H1 (cell line): ENCODE results near the gene RSAD1. TPM values are rescaled to one million over a fixed set of nuclear protein-coding genes. Genes with fewer than 3 reads are reported as not detected.
A peak's percentile ranks its signal among the peaks of the same experiment; 100 is the strongest.

Source experiments
- CTCF ChIA-PET: fragments of 300-600 bp; sonication (Branson Sonifier 250); formaldehyde crosslinking; loops from one replicate; lab custom pipeline; 2021; ENCODE audit not compliant: partially characterized antibody; lab: Charles Lee
- POLR2A ChIA-PET: fragments of 300-600 bp; sonication (Branson Sonifier 250); formaldehyde crosslinking; loops from one replicate; lab custom pipeline; 2021; ENCODE audit warnings: inconsistent platforms; ENCODE audit not compliant: partially characterized antibody; lab: Charles Lee
- DNase-seq, 2 experiments: peaks; one replicate each; pipeline versions ENCODE4 v3.0.0 to v3.0.0-alpha.2; 2010 to 2022; ENCODE audit warnings: low spot score in 2 of 2, low read depth in 1 of 2, mixed read lengths in 1 of 2
- FAIRE-seq: peaks from 2 replicates; lab custom pipeline; 2011; peaks lifted over from hg19 to GRCh38; lab: Jason Lieb, UNC
- H2AFZ ChIP-seq: 2 replicates; pipeline ENCODE4 v1.8.1; 2012; ENCODE audit warnings: low read length, inconsistent platforms
- H2AK5ac ChIP-seq: 2 replicates; pipeline ENCODE4 v1.6.1; 2013; ENCODE audit warnings: low read depth, low read length
- H2BK120ac ChIP-seq: replicated peaks from 2 replicates; pipeline ENCODE3; 2013; ENCODE audit warnings: low read depth, low read length, inconsistent platforms
- H2BK12ac ChIP-seq: 2 replicates; pipeline ENCODE4 v1.6.1; 2013; ENCODE audit warnings: low read depth, low read length
- H2BK15ac ChIP-seq: 2 replicates; pipeline ENCODE4 v1.6.1; 2013; ENCODE audit warnings: low read length
- H2BK20ac ChIP-seq: 2 replicates; pipeline ENCODE4 v1.6.1; 2013; ENCODE audit warnings: low read length
- H2BK5ac ChIP-seq: 2 replicates; pipeline ENCODE4 v1.6.1; 2013; ENCODE audit warnings: low read depth, low read length
- H3K14ac ChIP-seq: 2 replicates; pipeline ENCODE4 v1.6.1; 2013; ENCODE audit warnings: inconsistent platforms; ENCODE audit not compliant: insufficient read length
- H3K18ac ChIP-seq: 2 replicates; pipeline ENCODE4 v1.6.1; 2013; ENCODE audit warnings: low read length; ENCODE audit errors: extremely low read depth
- H3K23ac ChIP-seq: 2 replicates; pipeline ENCODE4 v1.6.1; 2013; ENCODE audit warnings: inconsistent platforms; ENCODE audit not compliant: insufficient read length
- H3K23me2 ChIP-seq: 2 replicates; pipeline ENCODE4 v1.6.1; 2013; ENCODE audit warnings: low read depth, low read length
- H3K27ac ChIP-seq: 2 replicates; pipeline ENCODE4 v1.6.1; 2011; ENCODE audit warnings: low read depth, low read length, inconsistent platforms
- H3K27me3 ChIP-seq, 4 experiments: replicated peaks in 1 of 4; 1 replicate in 1 of 4; 2 replicates in 3 of 4; pipeline versions ENCODE4 v1.6.1 to v1.8.1; 2011 to 2013; ENCODE audit warnings: low read length in 3 of 4, mild to moderate bottlenecking in 3 of 4, inconsistent platforms in 2 of 4, mixed read lengths in 2 of 4, moderate library complexity in 1 of 4; ENCODE audit not compliant: control insufficient read depth in 3 of 4, insufficient read depth in 3 of 4; ENCODE audit errors: extremely low read depth in 1 of 4
- H3K36me3 ChIP-seq, 4 experiments: 2 replicates each; pipeline versions ENCODE4 v1.6.1 to v1.8.1; 2011 to 2013; ENCODE audit warnings: mild to moderate bottlenecking in 4 of 4, low read length in 3 of 4, moderate library complexity in 2 of 4, control low read depth in 1 of 4, inconsistent platforms in 1 of 4; ENCODE audit not compliant: insufficient read depth in 4 of 4, control insufficient read depth in 2 of 4
- H3K4ac ChIP-seq: replicated peaks from 2 replicates; pipeline ENCODE3; 2013; ENCODE audit warnings: low read length, low read depth, mixed read lengths, inconsistent platforms; ENCODE audit not compliant: insufficient read length
- H3K4me1 ChIP-seq, 4 experiments: replicated peaks in 1 of 4; 1 replicate in 1 of 4; 2 replicates in 3 of 4; pipeline versions ENCODE4 v1.6.1 to v1.8.1; 2011 to 2013; ENCODE audit warnings: low read length in 3 of 4, inconsistent platforms in 2 of 4, mixed read lengths in 1 of 4; ENCODE audit not compliant: insufficient read depth in 4 of 4, control insufficient read depth in 3 of 4
- H3K4me2 ChIP-seq, 2 experiments: 2 replicates each; pipeline versions ENCODE4 v1.6.1 to v1.8.1; 2011 to 2013; ENCODE audit warnings: low read depth in 2 of 2, low read length in 2 of 2, control low read depth in 1 of 2, inconsistent platforms in 1 of 2, mild to moderate bottlenecking in 1 of 2; ENCODE audit not compliant: insufficient read depth in 1 of 2
- H3K4me3 ChIP-seq, 4 experiments: fragments of 200-600, 300-600 bp in 1 of 4; sonication (generic), shearing (Covaris generic), sonication (Bioruptor Twin) in 1 of 4; 2 replicates each; pipeline versions ENCODE4 v1.5.1 to v1.8.1; 2011 to 2016; ENCODE audit warnings: low read length in 4 of 4, low read depth in 3 of 4, control low read depth in 2 of 4, inconsistent platforms in 2 of 4, mild to moderate bottlenecking in 2 of 4, mixed read lengths in 1 of 4, moderate library complexity in 1 of 4; ENCODE audit not compliant: insufficient read depth in 2 of 4; ENCODE audit errors: extremely low read depth in 1 of 4
- H3K56ac ChIP-seq: replicated peaks from 2 replicates; pipeline ENCODE3; 2013; ENCODE audit warnings: low read depth, mild to moderate bottlenecking, mixed read lengths, low read length, inconsistent platforms; ENCODE audit not compliant: insufficient read length
- H3K79me1 ChIP-seq: 2 replicates; pipeline ENCODE4 v1.6.1; 2013; ENCODE audit warnings: low read depth, low read length, control low read depth
- H3K79me2 ChIP-seq, 2 experiments: 2 replicates each; pipeline versions ENCODE4 v1.6.1 to v1.8.1; 2012 to 2013; ENCODE audit warnings: low read length in 2 of 2, mild to moderate bottlenecking in 2 of 2, inconsistent platforms in 1 of 2; ENCODE audit not compliant: insufficient read depth in 2 of 2, control insufficient read depth in 1 of 2
- H3K9ac ChIP-seq, 4 experiments: replicated peaks in 1 of 4; 1 replicate in 1 of 4; 2 replicates in 3 of 4; pipeline versions ENCODE4 v1.6.1 to v1.8.1; 2011 to 2013; ENCODE audit warnings: low read depth in 3 of 4, low read length in 3 of 4, control low read depth in 2 of 4, mild to moderate bottlenecking in 2 of 4, moderate library complexity in 2 of 4, inconsistent platforms in 1 of 4; ENCODE audit errors: extremely low read depth in 1 of 4
- H3K9me3 ChIP-seq, 2 experiments: 2 replicates each; pipeline versions ENCODE4 v1.6.1 to v1.8.1; 2012 to 2013; ENCODE audit warnings: mild to moderate bottlenecking in 2 of 2, moderate library complexity in 2 of 2, control low read depth in 1 of 2, inconsistent platforms in 1 of 2, low read depth in 1 of 2, low read length in 1 of 2, mixed read lengths in 1 of 2; ENCODE audit not compliant: insufficient read depth in 2 of 2
- H4K20me1 ChIP-seq, 2 experiments: replicated peaks in 1 of 2; 2 replicates each; pipeline versions ENCODE3 to v1.8.1; 2011 to 2013; ENCODE audit warnings: inconsistent platforms in 2 of 2, low read length in 2 of 2, mild to moderate bottlenecking in 1 of 2; ENCODE audit not compliant: insufficient read depth in 2 of 2, control insufficient read depth in 1 of 2
- H4K5ac ChIP-seq: 2 replicates; pipeline ENCODE4 v1.6.1; 2013; ENCODE audit warnings: low read length, low read depth, mixed read lengths, inconsistent platforms; ENCODE audit not compliant: insufficient read length
- H4K8ac ChIP-seq: 2 replicates; pipeline ENCODE4 v1.8.0; 2013; ENCODE audit warnings: mild to moderate bottlenecking, moderate library complexity, low read length, inconsistent platforms; ENCODE audit not compliant: insufficient read depth; ENCODE audit errors: extremely low read depth
- H4K91ac ChIP-seq: replicated peaks from 2 replicates; pipeline ENCODE3; 2013; ENCODE audit warnings: low read length, mixed read lengths, inconsistent platforms; ENCODE audit not compliant: insufficient read length
- ASH2L ChIP-seq: fragments of 200-600, 300-600 bp; sonication (generic); IDR thresholded peaks from one replicate; pipeline ENCODE4 v1.7.1; 2017; ENCODE audit warnings: low read length
- CTBP2 ChIP-seq: IDR thresholded peaks from 2 replicates; pipeline ENCODE4 v1.7.0; 2011; ENCODE audit warnings: borderline replicate concordance, mild to moderate bottlenecking, moderate library complexity, mixed read lengths, low read length; ENCODE audit not compliant: insufficient read depth, insufficient read length
- KDM1A ChIP-seq: fragments of 200-600, 300-600 bp; sonication (generic); IDR thresholded peaks from 2 replicates; pipeline ENCODE4 v1.7.1; 2016; ENCODE audit warnings: mild to moderate bottlenecking, low read length, borderline replicate concordance
- KDM5A ChIP-seq: fragments of 200-600 bp; IDR thresholded peaks from 2 replicates; pipeline ENCODE4 v1.7.1; 2012; ENCODE audit warnings: mild to moderate bottlenecking, low read length, inconsistent platforms, mixed read lengths
- MAX ChIP-seq: IDR thresholded peaks from 2 replicates; pipeline ENCODE4 v1.6.1; 2012; ENCODE audit warnings: inconsistent platforms
- NANOG ChIP-seq: IDR thresholded peaks from 2 replicates; pipeline ENCODE4 v1.6.1; 2011; ENCODE audit warnings: low read length, low read depth, mild to moderate bottlenecking, inconsistent platforms; ENCODE audit not compliant: insufficient read depth, poor library complexity, severe bottlenecking
- POLR2AphosphoS5 ChIP-seq: IDR thresholded peaks from 2 replicates; pipeline ENCODE4 v1.6.1; 2011; ENCODE audit warnings: low read depth, low read length
- RBBP5 ChIP-seq: IDR thresholded peaks from 2 replicates; pipeline ENCODE4 v1.7.1; 2012; ENCODE audit warnings: low read depth, mild to moderate bottlenecking, inconsistent platforms, low read length, moderate library complexity, borderline replicate concordance
- SIRT6 ChIP-seq: IDR thresholded peaks from one replicate; pipeline ENCODE4 v1.7.1; 2012; ENCODE audit warnings: low read length, inconsistent platforms
- SIX5 ChIP-seq: IDR thresholded peaks from 2 replicates; pipeline ENCODE4 v1.6.1; 2011; ENCODE audit warnings: mild to moderate bottlenecking, low read depth, low read length
- TAF7 ChIP-seq: optimal IDR thresholded peaks from 2 replicates; pipeline ENCODE3; 2011; ENCODE audit warnings: low read depth, mild to moderate bottlenecking, inconsistent platforms, low read length, moderate library complexity, borderline replicate concordance
- WGBS, 2 experiments: shearing (Covaris generic) in 1 of 2; methylation state at CpG; one replicate each; pipeline versions ENCODE4 v1.1.6 to v1.1.7; 2013 to 2015; ENCODE audit warnings: low lambda C conversion rate in 2 of 2, mixed read lengths in 2 of 2, inconsistent platforms in 1 of 2, low coverage in 1 of 2, missing lambda C conversion rate in 1 of 2; ENCODE audit not compliant: insufficient replicate concordance in 2 of 2, insufficient coverage in 1 of 2, insufficient read length in 1 of 2; ENCODE audit errors: extremely low coverage in 1 of 2, missing lambda C conversion rate in 1 of 2; 5-methylcytosine and 5-hydroxymethylcytosine counted together
- polyA plus RNA-seq, 7 experiments: library from polyadenylated mRNA; depleted of rRNA in 3 of 7; stranded (reverse) in 5 of 7; unstranded in 2 of 7; fragments of >200 nt in 5 of 7; fragments of 200-250 nt in 2 of 7; gene quantifications; 1 replicate in 5 of 7; 2 replicates in 1 of 7; 4 replicates in 1 of 7; pipeline versions ENCODE4 v1.2.1 to v1.2.3, GENCODE V29; 2011 to 2013; ENCODE audit warnings: missing spikeins in 2 of 7, mixed read lengths in 2 of 7
- total RNA-seq: library from RNA; stranded (reverse); fragmentation: NEBNext Ultra II Directional; extraction: Animal tissue kit (Norgen Biotek cat#: 25700); gene quantifications from 2 replicates; pipeline ENCODE4 v1.2.1, GENCODE V29; 2021

Gene RSAD1
- total and polyA plus RNA-seq, 2 of the 8 experiments (the other 6 are each of a cell fraction or from before 2014, with no cell fraction given), result 17.9 to 33.5 TPM

- no peak overlapping the region for H3K4me3 ChIP-seq
- H4K91ac ChIP-seq, result no peak overlapping the region
- no peak overlapping the region for H2AFZ ChIP-seq
- H4K5ac ChIP-seq, result no peak overlapping the region
- H3K36me3 ChIP-seq, result no peaks in the 10 kb centered on the region
- no peaks in the 10 kb centered on the region; a peak in 1 of 7 replicates for H3K27me3 ChIP-seq
- no peak overlapping the region for H3K23ac ChIP-seq
- peaks cover 0 to 6% (median 0%) of the 10 kb centered on the region in 4 experiments; a peak in 2 of 7 replicates for H3K4me1 ChIP-seq
- H3K9ac ChIP-seq, result no peak overlapping the region
- no peak overlapping the region for H2BK15ac ChIP-seq
- no peak overlapping the region for H4K8ac ChIP-seq
- H3K14ac ChIP-seq, result no peak overlapping the region
- H2AK5ac ChIP-seq, result 0 out of 2 replicates have a peak overlapping the region, but pooled peaks have one; percentile 53
- ChIA-PET CTCF (interaction anchor here (0.7 to 1.4 kb wide), 7 partner anchors 9 to 272 kb away, joined by 3 to 7 read pairs (median 3); no protein-coding TSS in a partner anchor), POLR2A (interaction anchor here (1.4 kb wide), 1 partner anchor 10 kb away, joined by 3 read pairs; no protein-coding TSS in a partner anchor)
- no peak overlapping the region for H2BK12ac ChIP-seq
- WGBS, 2 experiments, result 87% methylated on average over 10 of the region's 10 CpGs; no CpG with 5 or more reads in 1 of the 2 experiments
- no peak for FAIRE-seq
- H3K56ac ChIP-seq, result no peak overlapping the region
- H3K79me2 ChIP-seq, result no peaks in the 10 kb centered on the region
- no peak overlapping the region for H3K4ac ChIP-seq
- H3K27ac ChIP-seq, result no peak overlapping the region; the same call in 1 of the 2 replicates
- H2BK20ac ChIP-seq, result no peak overlapping the region
- no peaks in the 10 kb centered on the region for H4K20me1 ChIP-seq
- H3K4me2 ChIP-seq, result no peak overlapping the region
- no peaks in the 10 kb centered on the region; the same call in 1 of the 2 replicates for H3K23me2 ChIP-seq
- DNase-seq, result no peak
- no peak overlapping the region for H2BK5ac ChIP-seq
- no peak overlapping the region for H2BK120ac ChIP-seq
- no peaks in the 10 kb centered on the region; the same call in 1 of the 2 replicates for H3K79me1 ChIP-seq
- H3K9me3 ChIP-seq, result no peaks in the 10 kb centered on the region
- H3K18ac ChIP-seq, result no peak overlapping the region
- TF ChIP-seq MAX, result no peak
- TF ChIP-seq SIRT6, result no peak
- TF ChIP-seq POLR2AphosphoS5, result no peak
- TF ChIP-seq SIX5, result no peak
- no peak for TF ChIP-seq CTBP2
- TF ChIP-seq TAF7, result no peak
- no peak for TF ChIP-seq KDM5A
- TF ChIP-seq RBBP5, result no peak
- TF ChIP-seq NANOG, result no peak
- TF ChIP-seq ASH2L, result no peak
- no peak for TF ChIP-seq KDM1A
Observed at GRCh38 chr17:50440838-50441829, 37.5 kb upstream of the RSAD1 start.
